ENCODE data around the gene TMEM266.

DNA sequence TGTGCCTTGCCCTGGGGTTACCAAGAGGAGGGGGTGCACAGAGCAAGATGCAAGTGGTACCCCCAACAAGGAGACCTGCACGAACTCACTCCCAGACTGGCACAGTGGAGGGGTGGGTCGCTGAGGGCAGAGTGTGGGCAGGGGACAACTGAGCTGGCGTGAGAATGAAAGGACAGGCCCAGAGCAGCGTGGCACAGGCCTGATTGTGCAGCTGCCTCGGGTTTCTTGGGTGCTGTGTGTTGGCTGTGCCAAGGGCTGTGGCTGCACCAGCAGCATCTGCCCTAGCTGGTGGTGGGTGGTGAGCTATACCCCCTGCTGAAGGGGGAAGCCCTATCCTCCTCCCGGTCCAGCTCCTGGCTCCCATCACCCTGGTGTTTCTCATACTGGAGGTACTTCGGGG, 92.4 kb downstream of the TMEM266 start:
- TF ChIP-seq, protein P1, sequence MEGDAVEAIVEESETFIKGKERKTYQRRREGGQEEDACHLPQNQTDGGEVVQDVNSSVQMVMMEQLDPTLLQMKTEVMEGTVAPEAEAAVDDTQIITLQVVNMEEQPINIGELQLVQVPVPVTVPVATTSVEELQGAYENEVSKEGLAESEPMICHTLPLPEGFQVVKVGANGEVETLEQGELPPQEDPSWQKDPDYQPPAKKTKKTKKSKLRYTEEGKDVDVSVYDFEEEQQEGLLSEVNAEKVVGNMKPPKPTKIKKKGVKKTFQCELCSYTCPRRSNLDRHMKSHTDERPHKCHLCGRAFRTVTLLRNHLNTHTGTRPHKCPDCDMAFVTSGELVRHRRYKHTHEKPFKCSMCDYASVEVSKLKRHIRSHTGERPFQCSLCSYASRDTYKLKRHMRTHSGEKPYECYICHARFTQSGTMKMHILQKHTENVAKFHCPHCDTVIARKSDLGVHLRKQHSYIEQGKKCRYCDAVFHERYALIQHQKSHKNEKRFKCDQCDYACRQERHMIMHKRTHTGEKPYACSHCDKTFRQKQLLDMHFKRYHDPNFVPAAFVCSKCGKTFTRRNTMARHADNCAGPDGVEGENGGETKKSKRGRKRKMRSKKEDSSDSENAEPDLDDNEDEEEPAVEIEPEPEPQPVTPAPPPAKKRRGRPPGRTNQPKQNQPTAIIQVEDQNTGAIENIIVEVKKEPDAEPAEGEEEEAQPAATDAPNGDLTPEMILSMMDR (IDR thresholded peaks at IDR 0.05), result no peak
- TF ChIP-seq POLR2A (IDR thresholded peaks at IDR 0.05), result no peak

All from testis (tissue), 2 donors.